Activated T-cell treated with anti-CD3 and anti-CD28 coated beads, Interleukin-2, amount 50 U/mL, for 72 hours (primary cell): Measurements from ENCODE around the gene SAMD7. TPM values are rescaled to one million over a fixed set of nuclear protein-coding genes. Genes with fewer than 3 reads are reported as not detected.

Source experiments
- total RNA-seq, 2 donors: library from RNA; stranded (reverse); gene quantifications; one replicate each; pipeline ENCODE4 v1.2.3, GENCODE V29; 2022

Gene SAMD7
- total RNA-seq, 2 donors from 2014 or later: not detected

Other genes starting within 250 kb of the SAMD7 start
- not detected for gene MECOM, start 247.9 kb upstream of the SAMD7 start, total RNA-seq
- 10 to 100 TPM in 1 of 2 donors, 1 to 10 TPM in 1; 5.6 to 23.0 TPM for gene TERC, start 146.5 kb upstream of the SAMD7 start, total RNA-seq
- under 1 TPM; 0.26 to 0.46 TPM for gene ACTRT3, start 142.0 kb upstream of the SAMD7 start, total RNA-seq
- 10 to 100 TPM; 15.1 to 16.2 TPM for gene MYNN, start 138.2 kb upstream of the SAMD7 start, total RNA-seq
- under 1 TPM in 1 of 2 donors, not detected in 1; 0.22 TPM for gene LRRIQ4, start 98.7 kb upstream of the SAMD7 start, total RNA-seq
- 1 to 10 TPM; 4.5 to 6.3 TPM for gene LRRC34, start 98.7 kb upstream of the SAMD7 start, total RNA-seq
- not detected for gene LRRC31, start 41.6 kb upstream of the SAMD7 start, total RNA-seq
- 100 to 1,000 TPM in 1 of 2 donors, 10 to 100 TPM in 1; 90.6 to 100 TPM for gene SEC62, start 55.2 kb downstream of the SAMD7 start, total RNA-seq
- gene GPR160, start 126.4 kb downstream of the SAMD7 start, total RNA-seq: 10 to 100 TPM; 13.3 to 14.4 TPM